ENCODE data around the gene MAPRE3. TPM values are rescaled to one million over a fixed set of nuclear protein-coding genes. Genes with fewer than 3 reads are reported as not detected.

Gene MAPRE3
- total RNA-seq, 1 experiment from 2014 or later, result 10.3 TPM

DNA sequence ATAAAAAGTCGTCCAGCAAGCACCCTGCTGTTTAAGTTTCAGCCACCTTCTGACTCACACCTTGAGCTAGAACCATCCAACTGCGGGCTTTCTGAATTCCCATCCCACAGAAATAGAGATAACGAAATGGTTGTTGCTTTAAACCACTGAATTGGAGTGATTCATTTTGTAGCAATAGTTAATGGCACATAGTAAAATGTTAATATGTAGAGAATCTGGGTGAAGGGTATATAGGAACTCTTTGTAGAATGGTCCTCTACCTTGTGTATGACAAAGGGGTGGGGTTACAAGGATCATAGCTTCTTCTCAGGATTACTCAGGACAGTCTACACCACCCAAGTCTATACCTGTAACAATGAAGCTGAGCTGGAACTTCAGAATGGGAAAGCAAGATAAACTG, 2.4 kb upstream of the MAPRE3 start (continued):
- TF ChIP-seq, protein P1, sequence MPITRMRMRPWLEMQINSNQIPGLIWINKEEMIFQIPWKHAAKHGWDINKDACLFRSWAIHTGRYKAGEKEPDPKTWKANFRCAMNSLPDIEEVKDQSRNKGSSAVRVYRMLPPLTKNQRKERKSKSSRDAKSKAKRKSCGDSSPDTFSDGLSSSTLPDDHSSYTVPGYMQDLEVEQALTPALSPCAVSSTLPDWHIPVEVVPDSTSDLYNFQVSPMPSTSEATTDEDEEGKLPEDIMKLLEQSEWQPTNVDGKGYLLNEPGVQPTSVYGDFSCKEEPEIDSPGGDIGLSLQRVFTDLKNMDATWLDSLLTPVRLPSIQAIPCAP (CRISPR knock-in tag; IDR thresholded peaks at IDR 0.05), result no peak
- no peak for TF ChIP-seq GTF2I (CRISPR knock-in tag; conservative IDR thresholded peaks at IDR 0.05)
- TF ChIP-seq ZNF512 (CRISPR knock-in tag; IDR thresholded peaks at IDR 0.05; ENCODE audit: borderline replicate concordance), result no peak
- no peak for TF ChIP-seq RORB (CRISPR knock-in tag; IDR thresholded peaks at IDR 0.05)
- TF ChIP-seq, protein P2, sequence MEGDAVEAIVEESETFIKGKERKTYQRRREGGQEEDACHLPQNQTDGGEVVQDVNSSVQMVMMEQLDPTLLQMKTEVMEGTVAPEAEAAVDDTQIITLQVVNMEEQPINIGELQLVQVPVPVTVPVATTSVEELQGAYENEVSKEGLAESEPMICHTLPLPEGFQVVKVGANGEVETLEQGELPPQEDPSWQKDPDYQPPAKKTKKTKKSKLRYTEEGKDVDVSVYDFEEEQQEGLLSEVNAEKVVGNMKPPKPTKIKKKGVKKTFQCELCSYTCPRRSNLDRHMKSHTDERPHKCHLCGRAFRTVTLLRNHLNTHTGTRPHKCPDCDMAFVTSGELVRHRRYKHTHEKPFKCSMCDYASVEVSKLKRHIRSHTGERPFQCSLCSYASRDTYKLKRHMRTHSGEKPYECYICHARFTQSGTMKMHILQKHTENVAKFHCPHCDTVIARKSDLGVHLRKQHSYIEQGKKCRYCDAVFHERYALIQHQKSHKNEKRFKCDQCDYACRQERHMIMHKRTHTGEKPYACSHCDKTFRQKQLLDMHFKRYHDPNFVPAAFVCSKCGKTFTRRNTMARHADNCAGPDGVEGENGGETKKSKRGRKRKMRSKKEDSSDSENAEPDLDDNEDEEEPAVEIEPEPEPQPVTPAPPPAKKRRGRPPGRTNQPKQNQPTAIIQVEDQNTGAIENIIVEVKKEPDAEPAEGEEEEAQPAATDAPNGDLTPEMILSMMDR (IDR thresholded peaks at IDR 0.05), result no peak
- no peak for TF ChIP-seq ETV6 (CRISPR knock-in tag; IDR thresholded peaks at IDR 0.05)
- no peak for TF ChIP-seq ZNF232 (CRISPR knock-in tag; IDR thresholded peaks at IDR 0.05)
- no peak for TF ChIP-seq IRF2 (CRISPR knock-in tag; IDR thresholded peaks at IDR 0.05; ENCODE audit: borderline replicate concordance, low read depth)

DNA sequence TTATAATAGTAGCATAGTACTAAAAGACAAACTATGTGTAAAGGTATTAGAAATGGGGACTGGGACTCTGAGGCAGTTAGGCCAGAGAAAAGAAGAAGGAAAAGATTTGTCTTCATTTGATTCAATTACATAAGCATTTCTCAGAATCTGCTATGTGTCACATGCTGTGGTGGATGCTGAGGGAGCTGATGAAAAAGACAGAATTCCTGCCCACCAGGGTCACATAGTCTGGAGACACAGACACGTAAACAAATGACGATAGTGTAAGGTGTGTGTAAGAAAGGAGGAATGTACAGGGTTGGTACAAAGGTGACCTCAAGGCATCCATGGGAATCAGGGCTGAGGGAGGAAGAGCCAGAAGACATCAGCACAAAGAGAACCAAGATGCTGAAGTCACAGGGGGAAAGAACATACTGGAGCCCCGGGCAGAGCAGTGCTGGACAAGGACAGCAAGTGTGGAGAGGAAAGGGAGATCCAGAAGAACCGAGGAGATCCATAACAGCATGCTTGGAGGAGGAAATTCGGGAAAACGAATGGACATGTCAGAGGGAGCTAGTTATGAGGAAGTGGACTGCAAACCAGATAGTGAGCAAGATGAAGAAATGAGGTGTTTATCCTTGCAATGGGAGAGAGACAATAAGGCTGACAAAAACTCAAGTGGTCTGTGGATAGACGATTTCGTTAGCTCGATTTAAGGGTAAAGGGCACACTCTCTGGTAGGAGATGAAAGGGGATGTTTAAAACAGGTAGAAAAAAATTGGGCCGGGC, 1.2 kb upstream of the MAPRE3 start:
- Mint-ChIP-seq H3K27me3 (ENCODE audit: low read depth) (peaks cover 49% of the 10 kb centered on the region), H3K9me3 (no peaks in the 10 kb centered on the region), H3K36me3 (no peaks in the 10 kb centered on the region), H3K4me1 (peaks cover 18% of the 10 kb centered on the region), H3K27ac (no peak overlapping the region), H3K4me3 (peak overlapping the region; percentile 64)
- ChIA-PET CTCF (interaction anchor here (0.7 to 16.3 kb wide), 10 partner anchors 8 to 123 kb away, joined by 3 to 596 read pairs (median 5); no protein-coding TSS in a partner anchor), POLR2A (interaction anchor here (0.6 kb wide), 1 partner anchor 1313 kb away, joined by 5 read pairs; no protein-coding TSS in a partner anchor)
- no peak for DNase-seq (ENCODE audit: low spot score)
- no peak for TF ChIP-seq SMAD4 (CRISPR knock-in tag; IDR thresholded peaks at IDR 0.05)
- no peak for TF ChIP-seq TEAD1 (CRISPR knock-in tag; IDR thresholded peaks at IDR 0.05)
- TF ChIP-seq NR2C2 (CRISPR knock-in tag; IDR thresholded peaks at IDR 0.05), result no peak
- TF ChIP-seq, protein P3, sequence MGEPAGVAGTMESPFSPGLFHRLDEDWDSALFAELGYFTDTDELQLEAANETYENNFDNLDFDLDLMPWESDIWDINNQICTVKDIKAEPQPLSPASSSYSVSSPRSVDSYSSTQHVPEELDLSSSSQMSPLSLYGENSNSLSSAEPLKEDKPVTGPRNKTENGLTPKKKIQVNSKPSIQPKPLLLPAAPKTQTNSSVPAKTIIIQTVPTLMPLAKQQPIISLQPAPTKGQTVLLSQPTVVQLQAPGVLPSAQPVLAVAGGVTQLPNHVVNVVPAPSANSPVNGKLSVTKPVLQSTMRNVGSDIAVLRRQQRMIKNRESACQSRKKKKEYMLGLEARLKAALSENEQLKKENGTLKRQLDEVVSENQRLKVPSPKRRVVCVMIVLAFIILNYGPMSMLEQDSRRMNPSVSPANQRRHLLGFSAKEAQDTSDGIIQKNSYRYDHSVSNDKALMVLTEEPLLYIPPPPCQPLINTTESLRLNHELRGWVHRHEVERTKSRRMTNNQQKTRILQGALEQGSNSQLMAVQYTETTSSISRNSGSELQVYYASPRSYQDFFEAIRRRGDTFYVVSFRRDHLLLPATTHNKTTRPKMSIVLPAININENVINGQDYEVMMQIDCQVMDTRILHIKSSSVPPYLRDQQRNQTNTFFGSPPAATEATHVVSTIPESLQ (CRISPR knock-in tag; IDR thresholded peaks at IDR 0.05), result no peak
- TF ChIP-seq, protein P4, sequence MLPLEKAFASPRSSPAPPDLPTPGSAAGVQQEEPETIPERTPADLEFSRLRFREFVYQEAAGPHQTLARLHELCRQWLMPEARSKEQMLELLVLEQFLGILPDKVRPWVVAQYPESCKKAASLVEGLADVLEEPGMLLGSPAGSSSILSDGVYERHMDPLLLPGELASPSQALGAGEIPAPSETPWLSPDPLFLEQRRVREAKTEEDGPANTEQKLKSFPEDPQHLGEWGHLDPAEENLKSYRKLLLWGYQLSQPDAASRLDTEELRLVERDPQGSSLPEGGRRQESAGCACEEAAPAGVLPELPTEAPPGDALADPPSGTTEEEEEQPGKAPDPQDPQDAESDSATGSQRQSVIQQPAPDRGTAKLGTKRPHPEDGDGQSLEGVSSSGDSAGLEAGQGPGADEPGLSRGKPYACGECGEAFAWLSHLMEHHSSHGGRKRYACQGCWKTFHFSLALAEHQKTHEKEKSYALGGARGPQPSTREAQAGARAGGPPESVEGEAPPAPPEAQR (CRISPR knock-in tag; IDR thresholded peaks at IDR 0.05), result no peak
- TF ChIP-seq GTF2I (CRISPR knock-in tag; conservative IDR thresholded peaks at IDR 0.05), result no peak
- no peak for TF ChIP-seq ZBTB21 (CRISPR knock-in tag; IDR thresholded peaks at IDR 0.05; ENCODE audit: borderline replicate concordance)
- TF ChIP-seq, protein P5, sequence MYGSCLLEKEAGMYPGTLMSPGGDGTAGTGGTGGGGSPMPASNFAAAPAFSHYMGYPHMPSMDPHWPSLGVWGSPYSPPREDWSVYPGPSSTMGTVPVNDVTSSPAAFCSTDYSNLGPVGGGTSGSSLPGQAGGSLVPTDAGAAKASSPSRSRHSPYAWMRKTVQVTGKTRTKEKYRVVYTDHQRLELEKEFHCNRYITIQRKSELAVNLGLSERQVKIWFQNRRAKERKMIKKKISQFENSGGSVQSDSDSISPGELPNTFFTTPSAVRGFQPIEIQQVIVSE (CRISPR knock-in tag; IDR thresholded peaks at IDR 0.05; ENCODE audit: borderline replicate concordance), result no peak
- no peak for TF ChIP-seq GRHL2 (CRISPR knock-in tag; IDR thresholded peaks at IDR 0.05; ENCODE audit: insufficient replicate concordance, severe bottlenecking)
- TF ChIP-seq RORB (CRISPR knock-in tag; IDR thresholded peaks at IDR 0.05), result no peak
- no peak for TF ChIP-seq TCF7 (CRISPR knock-in tag; IDR thresholded peaks at IDR 0.05; ENCODE audit: low read depth)
- TF ChIP-seq, protein P6, sequence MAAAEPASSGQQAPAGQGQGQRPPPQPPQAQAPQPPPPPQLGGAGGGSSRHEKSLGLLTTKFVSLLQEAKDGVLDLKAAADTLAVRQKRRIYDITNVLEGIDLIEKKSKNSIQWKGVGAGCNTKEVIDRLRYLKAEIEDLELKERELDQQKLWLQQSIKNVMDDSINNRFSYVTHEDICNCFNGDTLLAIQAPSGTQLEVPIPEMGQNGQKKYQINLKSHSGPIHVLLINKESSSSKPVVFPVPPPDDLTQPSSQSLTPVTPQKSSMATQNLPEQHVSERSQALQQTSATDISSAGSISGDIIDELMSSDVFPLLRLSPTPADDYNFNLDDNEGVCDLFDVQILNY (CRISPR knock-in tag; IDR thresholded peaks at IDR 0.05), result no peak
- ATAC-seq, result no peak

Data from WTC11 (cell line).